ENCODE results near the gene CSF3.

Gene CSF3

GRCh38 chr17:40015005-40015997 lies at the start of gene CSF3:
Gene CSF3, plus strand, starts transcription at chr17:40015440. Its CDS starts 35 bp downstream, at chr17:40015475.
- no peak for DNase-seq

GRCh38 chr17:39966771-39967170 lies 48.5 kb upstream of the CSF3 start:
- DNase-seq = no peak

GRCh38 chr17:39968761-39969160 lies 46.5 kb upstream of the CSF3 start:
- no peak for DNase-seq

GRCh38 chr17:39969375-39969774 lies 45.9 kb upstream of the CSF3 start:
- no peak for DNase-seq

- no peak for DNase-seq
Observed at GRCh38 chr17:39970157-39970692, 45.0 kb upstream of the CSF3 start.

- no peak for DNase-seq
Observed at GRCh38 chr17:39971076-39971603, 44.1 kb upstream of the CSF3 start.

GRCh38 chr17:39972271-39972670 lies 43.0 kb upstream of the CSF3 start:
- no peak for DNase-seq

GRCh38 chr17:39973496-39973895 lies 41.7 kb upstream of the CSF3 start:
- no peak for DNase-seq

- DNase-seq = no peak
Observed at GRCh38 chr17:39974433-39974832, 40.8 kb upstream of the CSF3 start.

GRCh38 chr17:39975801-39976200 lies 39.4 kb upstream of the CSF3 start:
- no peak for DNase-seq

GRCh38 chr17:39979016-39979670 lies 36.1 kb upstream of the CSF3 start:
- no peak for DNase-seq

GRCh38 chr17:39979893-39980350 lies 35.3 kb upstream of the CSF3 start:
- no peak for DNase-seq

- peak; percentile 58 for DNase-seq
Observed at GRCh38 chr17:39980351-39981206, 34.7 kb upstream of the CSF3 start, which contains the start of gene PSMD3. Gene PSMD3, plus strand, starts transcription at chr17:39980807. Its CDS starts 164 bp downstream, at chr17:39980971.

GRCh38 chr17:39981207-39981741 lies 34.0 kb upstream of the CSF3 start:
- DNase-seq = no peak

- DNase-seq = no peak
Observed at GRCh38 chr17:39981766-39982375, 33.4 kb upstream of the CSF3 start.

- DNase-seq = no peak
Observed at GRCh38 chr17:39988206-39988810, 26.9 kb upstream of the CSF3 start.

- DNase-seq = no peak
Observed at GRCh38 chr17:39994448-39994847, 20.8 kb upstream of the CSF3 start.

GRCh38 chr17:39995438-39995837 lies 19.8 kb upstream of the CSF3 start:
- no peak for DNase-seq

GRCh38 chr17:39996162-39996561 lies 19.1 kb upstream of the CSF3 start:
- no peak for DNase-seq

GRCh38 chr17:39996800-39997199 lies 18.4 kb upstream of the CSF3 start:
- no peak for DNase-seq

- DNase-seq = no peak
Observed at GRCh38 chr17:39997543-39997942, 17.7 kb upstream of the CSF3 start.

All from 8988T (cell line).